SK-N-SH treated with all-trans-retinoic acid at 6 μM for 48 hours (cell line): ENCODE data around the gene PDHB.

Experiments
- ATAC-seq: fragments of 200-7000 bp; cut with Tn5 transposase; 3 replicates; pipeline ENCODE4 v1.9.1; 2020; ENCODE audit warnings: mild to moderate bottlenecking, moderate library complexity
- ARNTL ChIP-seq: fragments of 450-650 bp; formaldehyde crosslinking; IDR thresholded peaks from 2 replicates; pipeline ENCODE4 v1.5.0; 2020; ENCODE audit warnings: low read depth, mild to moderate bottlenecking, moderate library complexity, borderline replicate concordance
- BACH2 ChIP-seq: fragments of 250-450 bp; sonication (Bioruptor Pico); IDR thresholded peaks from 2 replicates; pipeline ENCODE4 v1.9.0; 2021; ENCODE audit warnings: mild to moderate bottlenecking, borderline replicate concordance
- CSDC2 ChIP-seq: fragments of 250-450 bp; sonication (Bioruptor Pico); IDR thresholded peaks from 2 replicates; pipeline ENCODE4 v1.5.0; 2020; ENCODE audit warnings: mild to moderate bottlenecking, moderate library complexity
- ESRRG ChIP-seq: fragments of 250-450 bp; sonication (Bioruptor Pico); IDR thresholded peaks from 2 replicates; pipeline ENCODE4 v1.6.1; 2021; ENCODE audit warnings: mild to moderate bottlenecking
- GLIS3 ChIP-seq: fragments of 250-450 bp; sonication (Bioruptor Pico); IDR thresholded peaks from 2 replicates; pipeline ENCODE4 v1.5.0; 2020; ENCODE audit warnings: mild to moderate bottlenecking, moderate library complexity
- OSR1 ChIP-seq: fragments of 250-450 bp; sonication (Bioruptor Pico); IDR thresholded peaks from 2 replicates; pipeline ENCODE4 v1.8.0; 2022; ENCODE audit warnings: moderate library complexity, mild to moderate bottlenecking, inconsistent platforms
- RARB ChIP-seq: fragments of 250-450 bp; sonication (Bioruptor Pico); IDR thresholded peaks from 2 replicates; pipeline ENCODE4 v1.8.0; 2021; ENCODE audit warnings: mild to moderate bottlenecking, moderate library complexity
- SNAI2 ChIP-seq: fragments of 250-450 bp; sonication (Bioruptor Pico); IDR thresholded peaks from 2 replicates; pipeline ENCODE4 v1.5.0; 2020; ENCODE audit warnings: mild to moderate bottlenecking, moderate library complexity
- TCF4 ChIP-seq: fragments of 250-450 bp; sonication (Bioruptor Pico); IDR thresholded peaks from 2 replicates; pipeline ENCODE4 v1.8.0; 2021; ENCODE audit warnings: mild to moderate bottlenecking, moderate library complexity, borderline replicate concordance
- TOX ChIP-seq: fragments of 250-450 bp; sonication (Bioruptor Pico); IDR thresholded peaks from 2 replicates; pipeline ENCODE4 v1.8.0; 2021; ENCODE audit warnings: mild to moderate bottlenecking, moderate library complexity, borderline replicate concordance
- ZC3H10 ChIP-seq: fragments of 250-450 bp; sonication (Bioruptor Pico); IDR thresholded peaks from 2 replicates; pipeline ENCODE4 v1.5.1; 2021; ENCODE audit warnings: mild to moderate bottlenecking, moderate library complexity
- ZFP3 ChIP-seq: fragments of 250-450 bp; sonication (Bioruptor Pico); IDR thresholded peaks from 2 replicates; pipeline ENCODE4 v1.5.0; 2020; ENCODE audit warnings: mild to moderate bottlenecking, moderate library complexity
- ZFP30 ChIP-seq: fragments of 450-650 bp; formaldehyde crosslinking; IDR thresholded peaks from 2 replicates; pipeline ENCODE4 v1.5.0; 2022; ENCODE audit warnings: mild to moderate bottlenecking, moderate library complexity
- ZNF565 ChIP-seq: fragments of 450-650 bp; formaldehyde crosslinking; conservative IDR thresholded peaks from 2 replicates; pipeline ENCODE4 v1.5.0; 2020; ENCODE audit warnings: low read depth, mild to moderate bottlenecking, moderate library complexity
- ZNF70 ChIP-seq: fragments of 450-650 bp; formaldehyde crosslinking; IDR thresholded peaks from 2 replicates; pipeline ENCODE4 v1.5.0; 2020; ENCODE audit warnings: mild to moderate bottlenecking, moderate library complexity
- TF ChIP-seq, protein P1 (sequence below): fragments of 250-450 bp; sonication (Bioruptor Pico); IDR thresholded peaks from 2 replicates; pipeline ENCODE4 v1.8.0; 2020; ENCODE audit warnings: mild to moderate bottlenecking, moderate library complexity, borderline replicate concordance
- TF ChIP-seq, protein P2 (sequence below): fragments of 250-450 bp; sonication (Bioruptor Pico); IDR thresholded peaks from 2 replicates; pipeline ENCODE4 v1.8.0; 2021; ENCODE audit warnings: low read depth, mild to moderate bottlenecking, moderate library complexity, borderline replicate concordance
- TF ChIP-seq, protein P3 (sequence below): fragments of 250-450 bp; sonication (Bioruptor Pico); IDR thresholded peaks from 2 replicates; pipeline ENCODE4 v1.5.1; 2021; ENCODE audit warnings: mild to moderate bottlenecking, moderate library complexity
- TF ChIP-seq, protein P4 (sequence below): fragments of 250-450 bp; sonication (Bioruptor Pico); IDR thresholded peaks from 2 replicates; pipeline ENCODE4 v1.5.0; 2020; ENCODE audit warnings: mild to moderate bottlenecking, moderate library complexity

Gene PDHB

DNA sequence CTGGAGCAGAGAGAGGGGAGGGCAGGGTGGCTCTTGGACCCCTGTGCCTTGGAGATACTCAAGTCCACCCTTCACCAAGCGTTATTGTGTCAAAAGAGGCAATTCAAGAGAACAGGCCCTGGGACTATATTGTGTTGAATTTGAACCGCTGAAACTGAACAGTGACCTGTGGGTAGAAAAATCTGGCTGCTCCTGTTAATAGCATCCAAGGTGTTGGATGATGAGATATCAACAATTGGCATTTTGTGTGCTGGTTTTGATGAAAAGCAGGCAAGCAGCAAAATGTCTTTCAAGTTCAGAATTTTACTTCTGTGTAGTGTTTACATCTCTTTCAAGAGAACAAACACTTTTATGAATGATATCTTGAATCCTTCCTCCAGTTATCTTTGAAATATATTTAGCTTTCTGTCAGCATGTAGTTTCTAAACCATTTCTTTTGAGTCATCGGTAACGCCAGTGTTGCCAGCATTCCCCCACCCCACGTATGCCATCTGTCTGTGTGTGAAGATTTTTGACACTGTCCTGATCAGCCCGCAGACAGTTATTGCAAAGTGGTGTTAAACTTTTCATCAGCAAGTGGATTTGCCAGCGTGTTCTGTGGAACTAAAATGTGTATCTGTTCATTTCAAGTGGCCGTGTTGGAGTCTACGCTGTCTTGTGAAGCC, 34.8 kb downstream of the PDHB start:
- no peak for ATAC-seq
- TF ChIP-seq ARNTL (CRISPR knock-in tag): no peak
- TF ChIP-seq ZNF565 (CRISPR knock-in tag): no peak
- TF ChIP-seq, protein P1, sequence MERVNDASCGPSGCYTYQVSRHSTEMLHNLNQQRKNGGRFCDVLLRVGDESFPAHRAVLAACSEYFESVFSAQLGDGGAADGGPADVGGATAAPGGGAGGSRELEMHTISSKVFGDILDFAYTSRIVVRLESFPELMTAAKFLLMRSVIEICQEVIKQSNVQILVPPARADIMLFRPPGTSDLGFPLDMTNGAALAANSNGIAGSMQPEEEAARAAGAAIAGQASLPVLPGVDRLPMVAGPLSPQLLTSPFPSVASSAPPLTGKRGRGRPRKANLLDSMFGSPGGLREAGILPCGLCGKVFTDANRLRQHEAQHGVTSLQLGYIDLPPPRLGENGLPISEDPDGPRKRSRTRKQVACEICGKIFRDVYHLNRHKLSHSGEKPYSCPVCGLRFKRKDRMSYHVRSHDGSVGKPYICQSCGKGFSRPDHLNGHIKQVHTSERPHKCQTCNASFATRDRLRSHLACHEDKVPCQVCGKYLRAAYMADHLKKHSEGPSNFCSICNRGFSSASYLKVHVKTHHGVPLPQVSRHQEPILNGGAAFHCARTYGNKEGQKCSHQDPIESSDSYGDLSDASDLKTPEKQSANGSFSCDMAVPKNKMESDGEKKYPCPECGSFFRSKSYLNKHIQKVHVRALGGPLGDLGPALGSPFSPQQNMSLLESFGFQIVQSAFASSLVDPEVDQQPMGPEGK: no peak
- TF ChIP-seq ZC3H10 (CRISPR knock-in tag): no peak
- no peak for TF ChIP-seq ESRRG
- TF ChIP-seq ZFP3 (CRISPR knock-in tag): no peak
- TF ChIP-seq, protein P2, sequence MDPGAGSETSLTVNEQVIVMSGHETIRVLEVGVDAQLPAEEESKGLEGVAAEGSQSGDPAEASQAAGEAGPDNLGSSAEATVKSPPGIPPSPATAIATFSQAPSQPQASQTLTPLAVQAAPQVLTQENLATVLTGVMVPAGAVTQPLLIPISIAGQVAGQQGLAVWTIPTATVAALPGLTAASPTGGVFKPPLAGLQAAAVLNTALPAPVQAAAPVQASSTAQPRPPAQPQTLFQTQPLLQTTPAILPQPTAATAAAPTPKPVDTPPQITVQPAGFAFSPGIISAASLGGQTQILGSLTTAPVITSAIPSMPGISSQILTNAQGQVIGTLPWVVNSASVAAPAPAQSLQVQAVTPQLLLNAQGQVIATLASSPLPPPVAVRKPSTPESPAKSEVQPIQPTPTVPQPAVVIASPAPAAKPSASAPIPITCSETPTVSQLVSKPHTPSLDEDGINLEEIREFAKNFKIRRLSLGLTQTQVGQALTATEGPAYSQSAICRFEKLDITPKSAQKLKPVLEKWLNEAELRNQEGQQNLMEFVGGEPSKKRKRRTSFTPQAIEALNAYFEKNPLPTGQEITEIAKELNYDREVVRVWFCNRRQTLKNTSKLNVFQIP (CRISPR knock-in tag): no peak
- no peak for TF ChIP-seq SNAI2
- no peak for TF ChIP-seq TOX (CRISPR knock-in tag)
- TF ChIP-seq, protein P3, sequence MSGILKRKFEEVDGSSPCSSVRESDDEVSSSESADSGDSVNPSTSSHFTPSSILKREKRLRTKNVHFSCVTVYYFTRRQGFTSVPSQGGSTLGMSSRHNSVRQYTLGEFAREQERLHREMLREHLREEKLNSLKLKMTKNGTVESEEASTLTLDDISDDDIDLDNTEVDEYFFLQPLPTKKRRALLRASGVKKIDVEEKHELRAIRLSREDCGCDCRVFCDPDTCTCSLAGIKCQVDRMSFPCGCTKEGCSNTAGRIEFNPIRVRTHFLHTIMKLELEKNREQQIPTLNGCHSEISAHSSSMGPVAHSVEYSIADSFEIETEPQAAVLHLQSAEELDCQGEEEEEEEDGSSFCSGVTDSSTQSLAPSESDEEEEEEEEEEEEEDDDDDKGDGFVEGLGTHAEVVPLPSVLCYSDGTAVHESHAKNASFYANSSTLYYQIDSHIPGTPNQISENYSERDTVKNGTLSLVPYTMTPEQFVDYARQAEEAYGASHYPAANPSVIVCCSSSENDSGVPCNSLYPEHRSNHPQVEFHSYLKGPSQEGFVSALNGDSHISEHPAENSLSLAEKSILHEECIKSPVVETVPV (CRISPR knock-in tag): no peak
- no peak for TF ChIP-seq ZFP30 (CRISPR knock-in tag)
- no peak for TF ChIP-seq ZNF70 (CRISPR knock-in tag)
- TF ChIP-seq RARB: no peak

DNA sequence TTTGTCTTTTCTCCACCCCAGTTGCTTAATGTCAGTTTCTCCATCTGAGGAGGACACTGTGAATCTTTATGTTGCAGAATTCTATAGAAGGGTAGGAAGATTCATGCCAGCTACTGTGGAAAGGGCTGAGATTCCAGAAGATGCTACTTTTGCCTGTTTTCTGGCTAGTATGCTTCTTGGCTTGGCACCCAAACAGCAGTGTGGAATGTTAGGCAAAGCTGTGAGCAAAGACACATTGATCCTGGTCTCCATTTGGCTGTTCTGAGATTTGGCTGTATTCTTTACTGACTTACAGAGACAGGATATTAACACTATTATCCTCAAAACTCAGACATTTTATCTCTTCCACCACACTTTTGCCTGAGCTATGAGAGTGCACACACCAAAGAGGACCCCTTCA, 39.3 kb downstream of the PDHB start:
- TF ChIP-seq OSR1 (no peak), ZNF565 (CRISPR knock-in tag) (no peak), GLIS3 (CRISPR knock-in tag) (no peak), ZNF70 (CRISPR knock-in tag) (no peak), TCF4 (CRISPR knock-in tag) (no peak)
- TF ChIP-seq, protein P4, sequence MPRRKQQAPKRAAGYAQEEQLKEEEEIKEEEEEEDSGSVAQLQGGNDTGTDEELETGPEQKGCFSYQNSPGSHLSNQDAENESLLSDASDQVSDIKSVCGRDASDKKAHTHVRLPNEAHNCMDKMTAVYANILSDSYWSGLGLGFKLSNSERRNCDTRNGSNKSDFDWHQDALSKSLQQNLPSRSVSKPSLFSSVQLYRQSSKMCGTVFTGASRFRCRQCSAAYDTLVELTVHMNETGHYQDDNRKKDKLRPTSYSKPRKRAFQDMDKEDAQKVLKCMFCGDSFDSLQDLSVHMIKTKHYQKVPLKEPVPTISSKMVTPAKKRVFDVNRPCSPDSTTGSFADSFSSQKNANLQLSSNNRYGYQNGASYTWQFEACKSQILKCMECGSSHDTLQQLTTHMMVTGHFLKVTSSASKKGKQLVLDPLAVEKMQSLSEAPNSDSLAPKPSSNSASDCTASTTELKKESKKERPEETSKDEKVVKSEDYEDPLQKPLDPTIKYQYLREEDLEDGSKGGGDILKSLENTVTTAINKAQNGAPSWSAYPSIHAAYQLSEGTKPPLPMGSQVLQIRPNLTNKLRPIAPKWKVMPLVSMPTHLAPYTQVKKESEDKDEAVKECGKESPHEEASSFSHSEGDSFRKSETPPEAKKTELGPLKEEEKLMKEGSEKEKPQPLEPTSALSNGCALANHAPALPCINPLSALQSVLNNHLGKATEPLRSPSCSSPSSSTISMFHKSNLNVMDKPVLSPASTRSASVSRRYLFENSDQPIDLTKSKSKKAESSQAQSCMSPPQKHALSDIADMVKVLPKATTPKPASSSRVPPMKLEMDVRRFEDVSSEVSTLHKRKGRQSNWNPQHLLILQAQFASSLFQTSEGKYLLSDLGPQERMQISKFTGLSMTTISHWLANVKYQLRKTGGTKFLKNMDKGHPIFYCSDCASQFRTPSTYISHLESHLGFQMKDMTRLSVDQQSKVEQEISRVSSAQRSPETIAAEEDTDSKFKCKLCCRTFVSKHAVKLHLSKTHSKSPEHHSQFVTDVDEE (CRISPR knock-in tag): no peak
- no peak for ATAC-seq

DNA sequence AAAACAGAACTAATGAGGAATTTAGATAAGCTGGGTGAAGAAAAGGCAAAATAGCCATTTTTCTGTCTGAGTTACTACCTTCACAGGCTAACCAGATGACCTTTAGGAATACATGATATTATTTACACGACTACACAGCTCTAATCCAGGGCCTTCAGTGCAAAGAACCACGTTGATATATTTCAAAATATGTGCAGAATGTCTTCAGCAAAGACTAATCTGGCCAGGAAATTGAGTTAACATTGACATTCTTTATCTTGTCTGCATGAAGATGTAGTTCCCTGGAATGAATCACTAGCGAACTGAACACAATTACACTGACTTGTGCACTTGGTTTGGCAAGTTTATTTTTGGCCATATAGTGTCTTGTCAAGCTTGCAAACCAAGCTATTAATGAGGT, 41.5 kb downstream of the PDHB start:
- no peak; the same call in 1 of the 3 replicates for ATAC-seq
- TF ChIP-seq CSDC2 (CRISPR knock-in tag) (no peak), ESRRG (no peak), ZFP3 (CRISPR knock-in tag) (no peak), TCF4 (CRISPR knock-in tag) (no peak), ARNTL (CRISPR knock-in tag) (no peak), BACH2 (CRISPR knock-in tag) (no peak)
- TF ChIP-seq, protein P1: no peak
- TF ChIP-seq, all 23 proteins: peak for 0
